Ishikawa (cell line): ENCODE measurements around the gene MRPL14.

Source experiments
- CEBPB ChIP-seq: IDR thresholded peaks from 2 replicates; pipeline ENCODE4 v1.6.1; 2012
- CREB1 ChIP-seq: IDR thresholded peaks from 2 replicates; pipeline ENCODE4 v1.6.1; 2012; ENCODE audit warnings: low read depth
- EP300 ChIP-seq: IDR thresholded peaks from 2 replicates; pipeline ENCODE4 v1.6.1; 2012; ENCODE audit warnings: borderline replicate concordance
- NFIC ChIP-seq: IDR thresholded peaks from 2 replicates; pipeline ENCODE4 v1.6.1; 2012
- RAD21 ChIP-seq: IDR thresholded peaks from 2 replicates; pipeline ENCODE4 v1.6.1; 2012; ENCODE audit warnings: low read depth
- TAF1 ChIP-seq: IDR thresholded peaks from 2 replicates; pipeline ENCODE4 v1.6.1; 2012; ENCODE audit warnings: low read depth, mild to moderate bottlenecking
- TEAD4 ChIP-seq: IDR thresholded peaks from 2 replicates; pipeline ENCODE4 v1.6.1; 2012
- YY1 ChIP-seq: IDR thresholded peaks from 2 replicates; pipeline ENCODE4 v1.6.1; 2012; ENCODE audit warnings: low read depth
- ZBTB7A ChIP-seq: IDR thresholded peaks from 2 replicates; pipeline ENCODE4 v1.6.1; 2012; ENCODE audit warnings: low read depth
- TF ChIP-seq, protein P1 (sequence below): IDR thresholded peaks from 2 replicates; pipeline ENCODE4 v1.6.1; 2012; ENCODE audit warnings: low read depth, mild to moderate bottlenecking
- TF ChIP-seq, protein P2 (sequence below): IDR thresholded peaks from 2 replicates; pipeline ENCODE4 v1.6.1; 2012
- TF ChIP-seq, protein P3 (sequence below): IDR thresholded peaks from 2 replicates; pipeline ENCODE4 v1.6.1; 2012

DNA sequence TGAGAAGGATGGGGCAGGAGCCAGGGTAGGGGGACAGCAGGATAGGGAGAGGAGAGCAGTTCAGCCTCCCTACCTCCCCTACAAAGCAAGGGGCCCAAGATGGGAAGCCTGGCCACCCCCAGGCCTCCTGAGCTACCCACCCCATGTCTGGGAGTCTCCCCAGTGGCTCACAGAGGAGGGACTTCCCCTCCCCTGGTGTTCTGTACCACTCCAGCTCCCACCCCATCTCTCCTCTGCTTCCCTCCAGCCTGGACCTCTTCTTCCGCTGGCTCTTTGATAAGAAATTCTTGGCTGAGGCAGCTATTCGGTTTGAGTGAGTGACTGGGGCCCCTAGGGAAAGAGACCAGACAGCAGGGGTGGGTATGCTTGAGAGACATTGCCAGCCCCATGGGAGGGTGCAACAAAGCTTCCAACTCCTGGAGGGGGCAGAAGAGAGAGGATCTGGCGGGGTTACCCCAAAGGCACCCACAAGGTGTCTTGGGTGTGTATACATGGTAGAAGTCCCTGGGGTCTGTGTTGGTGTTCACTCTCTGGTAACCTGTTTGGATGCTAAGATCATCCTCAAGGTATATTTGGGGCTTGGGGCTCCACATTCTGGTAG is 23.2 kb upstream of the MRPL14 start:
- TF ChIP-seq, protein P1, sequence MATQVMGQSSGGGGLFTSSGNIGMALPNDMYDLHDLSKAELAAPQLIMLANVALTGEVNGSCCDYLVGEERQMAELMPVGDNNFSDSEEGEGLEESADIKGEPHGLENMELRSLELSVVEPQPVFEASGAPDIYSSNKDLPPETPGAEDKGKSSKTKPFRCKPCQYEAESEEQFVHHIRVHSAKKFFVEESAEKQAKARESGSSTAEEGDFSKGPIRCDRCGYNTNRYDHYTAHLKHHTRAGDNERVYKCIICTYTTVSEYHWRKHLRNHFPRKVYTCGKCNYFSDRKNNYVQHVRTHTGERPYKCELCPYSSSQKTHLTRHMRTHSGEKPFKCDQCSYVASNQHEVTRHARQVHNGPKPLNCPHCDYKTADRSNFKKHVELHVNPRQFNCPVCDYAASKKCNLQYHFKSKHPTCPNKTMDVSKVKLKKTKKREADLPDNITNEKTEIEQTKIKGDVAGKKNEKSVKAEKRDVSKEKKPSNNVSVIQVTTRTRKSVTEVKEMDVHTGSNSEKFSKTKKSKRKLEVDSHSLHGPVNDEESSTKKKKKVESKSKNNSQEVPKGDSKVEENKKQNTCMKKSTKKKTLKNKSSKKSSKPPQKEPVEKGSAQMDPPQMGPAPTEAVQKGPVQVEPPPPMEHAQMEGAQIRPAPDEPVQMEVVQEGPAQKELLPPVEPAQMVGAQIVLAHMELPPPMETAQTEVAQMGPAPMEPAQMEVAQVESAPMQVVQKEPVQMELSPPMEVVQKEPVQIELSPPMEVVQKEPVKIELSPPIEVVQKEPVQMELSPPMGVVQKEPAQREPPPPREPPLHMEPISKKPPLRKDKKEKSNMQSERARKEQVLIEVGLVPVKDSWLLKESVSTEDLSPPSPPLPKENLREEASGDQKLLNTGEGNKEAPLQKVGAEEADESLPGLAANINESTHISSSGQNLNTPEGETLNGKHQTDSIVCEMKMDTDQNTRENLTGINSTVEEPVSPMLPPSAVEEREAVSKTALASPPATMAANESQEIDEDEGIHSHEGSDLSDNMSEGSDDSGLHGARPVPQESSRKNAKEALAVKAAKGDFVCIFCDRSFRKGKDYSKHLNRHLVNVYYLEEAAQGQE: no peak
- TF ChIP-seq, protein P2, sequence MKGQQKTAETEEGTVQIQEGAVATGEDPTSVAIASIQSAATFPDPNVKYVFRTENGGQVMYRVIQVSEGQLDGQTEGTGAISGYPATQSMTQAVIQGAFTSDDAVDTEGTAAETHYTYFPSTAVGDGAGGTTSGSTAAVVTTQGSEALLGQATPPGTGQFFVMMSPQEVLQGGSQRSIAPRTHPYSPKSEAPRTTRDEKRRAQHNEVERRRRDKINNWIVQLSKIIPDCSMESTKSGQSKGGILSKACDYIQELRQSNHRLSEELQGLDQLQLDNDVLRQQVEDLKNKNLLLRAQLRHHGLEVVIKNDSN: no peak
- TF ChIP-seq CREB1: no peak
- no peak for TF ChIP-seq ZBTB7A
- no peak for TF ChIP-seq CEBPB
- no peak for TF ChIP-seq TEAD4
- no peak for TF ChIP-seq EP300
- TF ChIP-seq YY1: no peak
- TF ChIP-seq TAF1: no peak
- TF ChIP-seq, protein P3, sequence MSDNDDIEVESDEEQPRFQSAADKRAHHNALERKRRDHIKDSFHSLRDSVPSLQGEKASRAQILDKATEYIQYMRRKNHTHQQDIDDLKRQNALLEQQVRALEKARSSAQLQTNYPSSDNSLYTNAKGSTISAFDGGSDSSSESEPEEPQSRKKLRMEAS: no peak
- TF ChIP-seq RAD21: no peak
- no peak for TF ChIP-seq NFIC
